B cell (primary cell): Measurements from ENCODE around the gene PHF20.

Experiments used
- CTCF ChIP-seq: fragments of 200-600 bp; IDR thresholded peaks from one replicate; pipeline ENCODE4 v1.8.0; 2022; ENCODE audit warnings: antibody characterized with exemption, mild to moderate bottlenecking
- EZH2 ChIP-seq: IDR thresholded peaks from 2 replicates; pipeline ENCODE4 v1.6.1; 2012; ENCODE audit warnings: borderline replicate concordance, low read depth, mild to moderate bottlenecking, moderate library complexity, low read length; ENCODE audit not compliant: insufficient read depth, poor library complexity, severe bottlenecking

- no peak for TF ChIP-seq CTCF
- no peak for TF ChIP-seq EZH2
Observed at GRCh38 chr20:35952480-35953386, 180.9 kb downstream of the PHF20 start.
